Spleen (tissue), 7 donors: ENCODE results near the gene BLOC1S5.

ENCODE experiments used
- POLR2A ChIP-seq, 3 donors: fragments of 450-650 bp; IDR thresholded peaks; one replicate each; pipeline ENCODE4 v1.5.1; 2017; ENCODE audit warnings: antibody characterized with exemption in 3 of 3, mild to moderate bottlenecking in 1 of 3
- POLR2AphosphoS5 ChIP-seq, 3 donors: sonication (generic); formaldehyde crosslinking; IDR thresholded peaks; one replicate each; pipeline ENCODE4 v1.5.1; 2017; ENCODE audit warnings: antibody characterized with exemption in 3 of 3
- TF ChIP-seq, protein P1 (sequence below), 11 experiments: fragments of 200-600 bp in 7 of 11; fragments of 450-650 bp in 4 of 11; sonication (generic) in 4 of 11; IDR thresholded peaks in 8 of 11; conservative IDR thresholded peaks in 3 of 11; 1 replicate in 7 of 11; 2 replicates in 4 of 11; pipeline versions ENCODE4 v1.4.0 to v1.8.0; 2016 to 2021; ENCODE audit warnings: antibody characterized with exemption in 11 of 11, inconsistent platforms in 4 of 11, mild to moderate bottlenecking in 1 of 11
- donor health status: DM: no; HTN: no; CAD: no; lungs with moderate emphysema.
- donor health status: DM: no; HTN: no; CAD: no.
- donor health status: DM: no; HTN: no; CAD: no.

DNA sequence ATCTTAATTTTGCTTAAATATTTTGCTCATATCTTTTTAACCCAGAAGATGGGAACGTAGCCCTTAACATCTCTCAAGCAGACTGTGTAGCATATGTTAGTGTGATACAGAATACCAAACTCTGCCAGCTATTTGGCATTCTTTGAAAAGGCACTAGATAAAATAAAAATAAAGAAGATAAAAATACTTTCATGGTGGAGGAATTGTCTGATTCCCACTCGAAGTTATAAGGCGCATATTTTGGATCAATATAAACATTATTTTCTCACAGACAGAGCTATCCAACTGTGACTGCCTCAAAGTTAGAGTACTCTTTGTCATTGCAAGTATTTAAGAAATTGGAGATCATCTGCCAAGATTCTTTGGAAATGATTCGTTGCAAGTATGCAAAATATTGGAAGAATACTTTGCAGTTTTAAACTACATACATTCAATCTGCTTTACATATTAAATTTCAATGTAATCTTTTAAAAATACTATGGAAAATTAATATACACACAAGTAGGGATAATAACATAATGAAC, 49.0 kb upstream of the BLOC1S5 start:
- TF ChIP-seq, protein P1, sequence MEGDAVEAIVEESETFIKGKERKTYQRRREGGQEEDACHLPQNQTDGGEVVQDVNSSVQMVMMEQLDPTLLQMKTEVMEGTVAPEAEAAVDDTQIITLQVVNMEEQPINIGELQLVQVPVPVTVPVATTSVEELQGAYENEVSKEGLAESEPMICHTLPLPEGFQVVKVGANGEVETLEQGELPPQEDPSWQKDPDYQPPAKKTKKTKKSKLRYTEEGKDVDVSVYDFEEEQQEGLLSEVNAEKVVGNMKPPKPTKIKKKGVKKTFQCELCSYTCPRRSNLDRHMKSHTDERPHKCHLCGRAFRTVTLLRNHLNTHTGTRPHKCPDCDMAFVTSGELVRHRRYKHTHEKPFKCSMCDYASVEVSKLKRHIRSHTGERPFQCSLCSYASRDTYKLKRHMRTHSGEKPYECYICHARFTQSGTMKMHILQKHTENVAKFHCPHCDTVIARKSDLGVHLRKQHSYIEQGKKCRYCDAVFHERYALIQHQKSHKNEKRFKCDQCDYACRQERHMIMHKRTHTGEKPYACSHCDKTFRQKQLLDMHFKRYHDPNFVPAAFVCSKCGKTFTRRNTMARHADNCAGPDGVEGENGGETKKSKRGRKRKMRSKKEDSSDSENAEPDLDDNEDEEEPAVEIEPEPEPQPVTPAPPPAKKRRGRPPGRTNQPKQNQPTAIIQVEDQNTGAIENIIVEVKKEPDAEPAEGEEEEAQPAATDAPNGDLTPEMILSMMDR (IDR thresholded peaks at IDR 0.05 in 8 of 11, conservative IDR thresholded peaks at IDR 0.05 in 3 of 11) = no peak
- no peak for TF ChIP-seq POLR2A (IDR thresholded peaks at IDR 0.05)
- no peak for TF ChIP-seq POLR2AphosphoS5 (IDR thresholded peaks at IDR 0.05)
